Activated CD4-positive, CD25-positive, alpha-beta regulatory T cell treated with anti-CD3 and anti-CD28 coated beads, Interleukin-2, amount 50 U/mL, for 16 hours (primary cell): ENCODE results near the gene PLCL2.

ENCODE experiments used
- DNase-seq: peaks from one replicate; pipeline ENCODE4 v3.0.0-alpha.2; 2020; ENCODE audit warnings: low read depth, low spot score

The PLCL2 gene

GRCh38 chr3:16913264-16913580 is 28.5 kb downstream of the PLCL2 start:
- DNase-seq = no peak

- DNase-seq = no peak
Measured at GRCh38 chr3:16916840-16917239, 32.1 kb downstream of the PLCL2 start.

- DNase-seq = no peak
Measured at GRCh38 chr3:16917256-16917935, 32.6 kb downstream of the PLCL2 start.

- no peak for DNase-seq
Measured at GRCh38 chr3:16917980-16918682, 33.4 kb downstream of the PLCL2 start.

GRCh38 chr3:16918683-16919025 is 33.9 kb downstream of the PLCL2 start:
- no peak for DNase-seq

- no peak for DNase-seq
Measured at GRCh38 chr3:16923112-16923511, 38.4 kb downstream of the PLCL2 start.

GRCh38 chr3:16927485-16927884 is 42.7 kb downstream of the PLCL2 start:
- no peak for DNase-seq

- no peak for DNase-seq
Measured at GRCh38 chr3:16928386-16929132, 43.8 kb downstream of the PLCL2 start.

- no peak for DNase-seq
Measured at GRCh38 chr3:16929311-16929710, 44.6 kb downstream of the PLCL2 start.

GRCh38 chr3:16932877-16933276 is 48.1 kb downstream of the PLCL2 start:
- DNase-seq = no peak

- no peak for DNase-seq
Measured at GRCh38 chr3:16935781-16936180, 51.0 kb downstream of the PLCL2 start.

- DNase-seq = no peak
Measured at GRCh38 chr3:16936233-16936632, 51.5 kb downstream of the PLCL2 start.

GRCh38 chr3:16936676-16937230 is 52.0 kb downstream of the PLCL2 start:
- DNase-seq = no peak

GRCh38 chr3:16937326-16937845 is 52.6 kb downstream of the PLCL2 start:
- no peak for DNase-seq

GRCh38 chr3:16940769-16941700 is 56.3 kb downstream of the PLCL2 start:
- no peak for DNase-seq

GRCh38 chr3:16942955-16943354 is 58.2 kb downstream of the PLCL2 start:
- DNase-seq = no peak

- DNase-seq = no peak
Measured at GRCh38 chr3:16943857-16944256, 59.1 kb downstream of the PLCL2 start.

- no peak for DNase-seq
Measured at GRCh38 chr3:16944356-16944755, 59.6 kb downstream of the PLCL2 start.

- DNase-seq = no peak
Measured at GRCh38 chr3:16945330-16945729, 60.6 kb downstream of the PLCL2 start.

GRCh38 chr3:16950282-16950681 is 65.5 kb downstream of the PLCL2 start:
- no peak for DNase-seq

- no peak for DNase-seq
Measured at GRCh38 chr3:16950845-16951244, 66.1 kb downstream of the PLCL2 start.
